ENCODE measurements around the gene FHAD1. TPM values are rescaled to one million over a fixed set of nuclear protein-coding genes. Genes with fewer than 3 reads are reported as not detected.

FHAD1 gene
- total RNA-seq, 1 experiment from 2014 or later: 3.5 TPM

DNA sequence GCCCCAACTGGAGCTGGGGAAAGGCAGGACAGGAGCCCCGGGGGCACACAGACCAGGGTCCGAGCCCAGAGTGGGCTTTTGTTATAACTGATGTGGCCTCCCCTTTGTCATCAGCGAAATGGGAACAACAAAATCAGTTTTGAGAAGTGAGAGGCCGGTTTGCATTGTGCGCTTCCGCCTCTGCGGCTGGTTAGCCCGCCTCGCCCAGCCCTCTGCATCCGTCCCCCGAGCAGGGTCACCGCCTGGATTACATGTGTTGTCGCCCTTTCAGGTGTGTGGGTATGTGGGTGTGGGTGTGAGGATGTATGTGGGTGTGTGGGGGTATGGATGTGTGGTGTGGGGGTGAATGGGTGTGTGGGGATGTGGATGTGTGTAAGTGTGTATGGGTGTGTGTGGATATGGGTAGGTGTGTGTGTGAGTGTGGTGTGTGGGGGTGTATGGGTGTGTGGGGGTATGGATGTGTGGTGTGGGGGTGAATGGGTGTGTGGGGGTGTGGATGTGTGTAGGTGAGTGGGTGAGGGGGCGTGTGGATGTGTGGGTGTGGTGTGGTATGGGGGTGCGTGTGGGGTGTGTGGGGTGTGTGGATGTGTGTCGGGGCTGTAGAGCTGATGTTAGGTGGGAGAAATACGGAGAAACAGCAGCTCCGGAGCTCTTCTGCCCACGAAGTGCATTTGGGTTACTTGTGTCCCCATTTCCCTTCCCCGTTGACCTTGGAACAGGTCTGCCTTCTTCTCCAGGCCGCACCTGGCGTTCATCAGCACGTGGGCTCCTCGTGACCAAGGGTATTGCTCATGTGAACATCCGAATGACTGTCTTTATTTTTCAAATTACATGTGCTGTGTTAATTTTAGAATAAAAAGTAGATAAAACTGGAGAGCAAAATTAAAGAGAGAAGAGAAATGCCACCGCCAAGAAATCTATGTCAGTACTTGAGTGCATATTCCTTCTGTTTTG, 67.6 kb downstream of the FHAD1 start:
- BruUV-seq (replicated peaks): no TSS peak
- H3K9me2 ChIP-seq (ENCODE audit: insufficient read depth): no peaks in the 10 kb centered on the region
- intact Hi-C loops (cut with micrococcal nuclease): no loop called here
- H3K79me2 ChIP-seq (ENCODE audit: insufficient read depth, low read length): no peaks in the 10 kb centered on the region
- H3K9ac ChIP-seq (ENCODE audit: low read length): no peak overlapping the region
- no peak overlapping the region for H3K4me2 ChIP-seq (ENCODE audit: low read length)
- TF ChIP-seq, protein P1, sequence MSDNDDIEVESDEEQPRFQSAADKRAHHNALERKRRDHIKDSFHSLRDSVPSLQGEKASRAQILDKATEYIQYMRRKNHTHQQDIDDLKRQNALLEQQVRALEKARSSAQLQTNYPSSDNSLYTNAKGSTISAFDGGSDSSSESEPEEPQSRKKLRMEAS (IDR thresholded peaks at IDR 0.05): no peak
- TF ChIP-seq SIN3A (IDR thresholded peaks at IDR 0.05; ENCODE audit: low read depth): no peak
- no peaks in the 10 kb centered on the region for H3K4me1 ChIP-seq (ENCODE audit: control insufficient read depth in 1 of 2, insufficient read depth in 2 of 2, low read length in 2 of 2)
- RAD21 ChIA-PET (ENCODE audit: low non-redundant PET in 1 of 2, low total read pairs in 2 of 2, uncharacterized antibody in 2 of 2, unreplicated experiment in 2 of 2): no interaction called here
- DNase-seq (ENCODE audit: low read depth, low spot score): no peak
- no peaks in the 10 kb centered on the region for H3K27me3 ChIP-seq (ENCODE audit: insufficient read depth, low read length)
- H2AFZ ChIP-seq (ENCODE audit: low read depth, low read length, poor library complexity, severe bottlenecking): no peak overlapping the region
- no peak for ATAC-seq
- no peak overlapping the region for H3K4me3 ChIP-seq (replicated peaks in 1 of 2; ENCODE audit: low read depth in 1 of 2, low read length in 2 of 2)
- POLR2A ChIA-PET: no interaction called here
- no peaks in the 10 kb centered on the region for H3K9me3 ChIP-seq (ENCODE audit: control insufficient read depth in 1 of 2, insufficient read depth in 1 of 2, low read depth in 1 of 2, low read length in 2 of 2)
- no peak overlapping the region for H3K27ac ChIP-seq (ENCODE audit: low read depth, low read length)
- CTCF ChIA-PET: no interaction called here
- H3K36me3 ChIP-seq (ENCODE audit: control insufficient read depth in 1 of 2, insufficient read depth in 2 of 2, low read length in 2 of 2): no peaks in the 10 kb centered on the region
- H4K20me1 ChIP-seq (ENCODE audit: insufficient read depth): no peaks in the 10 kb centered on the region

GRCh38 chr1:15315815-15316214, 68.8 kb downstream of the FHAD1 start:
- Histone ChIP-seq H3K4me3 (replicated peaks in 1 of 2; ENCODE audit: low read depth in 1 of 2, low read length in 2 of 2) (no peak overlapping the region), H3K9ac (ENCODE audit: low read length) (no peak overlapping the region), H3K36me3 (ENCODE audit: control insufficient read depth in 1 of 2, insufficient read depth in 2 of 2, low read length in 2 of 2) (0 out of 4 replicates have a peak, but pooled peaks cover 0 to 3% of the 10 kb centered on the region in 2 experiments), H3K27ac (ENCODE audit: low read depth, low read length) (no peak overlapping the region), H3K9me3 (ENCODE audit: control insufficient read depth in 1 of 2, insufficient read depth in 1 of 2, low read depth in 1 of 2, low read length in 2 of 2) (no peaks in the 10 kb centered on the region; a peak in 1 of 4 replicates), H3K27me3 (ENCODE audit: insufficient read depth, low read length) (no peaks in the 10 kb centered on the region), H4K20me1 (ENCODE audit: insufficient read depth) (no peaks in the 10 kb centered on the region), H2AFZ (ENCODE audit: low read depth, low read length, poor library complexity, severe bottlenecking) (no peak overlapping the region), H3K4me1 (ENCODE audit: control insufficient read depth in 1 of 2, insufficient read depth in 2 of 2, low read length in 2 of 2) (no peaks in the 10 kb centered on the region), H3K9me2 (ENCODE audit: insufficient read depth) (no peaks in the 10 kb centered on the region), H3K4me2 (ENCODE audit: low read length) (no peak overlapping the region), H3K79me2 (ENCODE audit: insufficient read depth, low read length) (no peaks in the 10 kb centered on the region)
- POLR2A ChIA-PET: no interaction called here
- DNase-seq (ENCODE audit: low read depth, low spot score) (no peak), ATAC-seq (no peak)
- intact Hi-C loops (cut with micrococcal nuclease): no loop called here
- no TSS peak for BruUV-seq (replicated peaks)
- TF ChIP-seq TCF7L2 (IDR thresholded peaks at IDR 0.05; ENCODE audit: borderline replicate concordance, extremely low read depth, insufficient read depth, insufficient read length) (no peak), ELF1 (IDR thresholded peaks at IDR 0.05; ENCODE audit: borderline replicate concordance, low read depth) (no peak), ATF3 (IDR thresholded peaks at IDR 0.05) (no peak), ZNF274 (IDR thresholded peaks at IDR 0.05; ENCODE audit: low read depth, low read length) (no peak), RAD21 (IDR thresholded peaks at IDR 0.05; ENCODE audit: low read depth) (no peak), FOSL1 (IDR thresholded peaks at IDR 0.05; ENCODE audit: low read depth) (no peak), JUND (IDR thresholded peaks at IDR 0.05) (no peak), CBX3 (IDR thresholded peaks at IDR 0.05; ENCODE audit: low read depth) (no peak), SP1 (IDR thresholded peaks at IDR 0.05; ENCODE audit: low read depth) (no peak), SIN3A (IDR thresholded peaks at IDR 0.05; ENCODE audit: low read depth) (no peak)
- RAD21 ChIA-PET (ENCODE audit: low non-redundant PET in 1 of 2, low total read pairs in 2 of 2, uncharacterized antibody in 2 of 2, unreplicated experiment in 2 of 2): no interaction called here
- CTCF ChIA-PET: no interaction called here

All from HCT116 (cell line).